Amniotic epithelial cell (primary cell): Measurements from ENCODE around the gene RASSF3.
"Not testable (repeated sequence)": the region's sequence is repeated elsewhere in the genome, so short reads cannot be mapped to it uniquely, and the experiment has no call there.

ENCODE experiments used
- DNase-seq: peaks from one replicate; pipeline ENCODE4 v3.0.0-alpha.2; 2010; ENCODE audit warnings: low read depth

RASSF3 gene

DNA sequence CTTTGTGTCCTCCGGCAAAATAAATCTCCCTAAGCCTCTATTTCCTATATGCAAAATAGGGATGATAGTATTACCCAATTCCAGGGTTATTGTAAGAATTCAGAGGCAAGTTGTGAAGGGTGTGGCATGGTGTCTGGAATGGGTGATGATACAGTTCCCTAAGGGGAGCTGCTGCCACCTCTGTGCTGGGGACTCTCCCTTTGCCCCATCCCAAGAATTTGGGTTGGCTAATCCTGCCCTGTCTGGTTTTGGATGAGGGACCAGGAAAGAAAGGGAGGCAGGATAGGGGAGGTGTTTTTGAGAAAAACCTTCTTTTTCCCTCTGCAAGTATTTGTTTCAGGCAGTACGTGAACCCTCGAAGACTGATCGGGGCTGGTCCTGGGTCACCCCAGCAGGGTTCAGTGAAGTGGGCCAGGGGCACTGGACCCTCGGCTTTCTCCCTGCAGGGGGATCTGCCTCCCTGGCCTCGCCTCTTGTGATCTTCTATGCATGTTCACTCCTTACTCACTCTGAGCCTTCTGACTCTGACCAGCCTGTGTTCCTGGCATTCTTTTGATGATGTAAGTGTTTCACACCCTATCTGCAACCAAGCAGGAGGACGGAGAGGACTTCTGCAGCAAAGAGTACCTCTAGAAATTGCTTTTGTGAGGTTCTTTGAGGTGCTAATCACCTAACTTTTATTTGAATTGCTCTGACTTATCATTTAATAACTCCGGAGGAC is 60.8 kb downstream of the RASSF3 start:
- DNase-seq = peak; percentile 85

- DNase-seq = no peak
Observed at GRCh38 chr12:64671681-64672080, 61.4 kb downstream of the RASSF3 start.

DNA sequence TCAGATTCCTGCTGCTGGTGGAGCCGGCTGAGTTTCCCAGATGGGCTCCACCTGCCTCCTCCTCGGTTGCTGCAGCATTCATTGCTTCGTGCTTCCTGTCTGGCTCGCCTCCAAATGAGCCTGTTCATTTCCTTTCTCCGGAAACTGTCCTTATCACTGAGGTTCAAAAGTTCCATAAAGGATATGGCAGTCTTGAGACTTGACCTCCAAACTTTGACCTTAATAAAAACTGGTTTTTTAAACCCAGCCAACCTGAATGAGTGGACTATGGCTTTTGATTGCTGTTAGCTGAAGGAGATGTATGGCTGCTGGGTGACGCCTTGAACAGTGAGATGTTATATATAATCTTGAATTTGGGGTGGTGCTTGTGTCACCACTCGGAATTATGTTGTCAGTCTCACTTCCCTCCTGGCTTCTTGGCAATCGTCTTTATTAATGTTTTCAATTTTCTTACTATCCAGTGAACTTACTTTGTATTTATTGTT is 62.7 kb downstream of the RASSF3 start:
- no peak for DNase-seq

DNA sequence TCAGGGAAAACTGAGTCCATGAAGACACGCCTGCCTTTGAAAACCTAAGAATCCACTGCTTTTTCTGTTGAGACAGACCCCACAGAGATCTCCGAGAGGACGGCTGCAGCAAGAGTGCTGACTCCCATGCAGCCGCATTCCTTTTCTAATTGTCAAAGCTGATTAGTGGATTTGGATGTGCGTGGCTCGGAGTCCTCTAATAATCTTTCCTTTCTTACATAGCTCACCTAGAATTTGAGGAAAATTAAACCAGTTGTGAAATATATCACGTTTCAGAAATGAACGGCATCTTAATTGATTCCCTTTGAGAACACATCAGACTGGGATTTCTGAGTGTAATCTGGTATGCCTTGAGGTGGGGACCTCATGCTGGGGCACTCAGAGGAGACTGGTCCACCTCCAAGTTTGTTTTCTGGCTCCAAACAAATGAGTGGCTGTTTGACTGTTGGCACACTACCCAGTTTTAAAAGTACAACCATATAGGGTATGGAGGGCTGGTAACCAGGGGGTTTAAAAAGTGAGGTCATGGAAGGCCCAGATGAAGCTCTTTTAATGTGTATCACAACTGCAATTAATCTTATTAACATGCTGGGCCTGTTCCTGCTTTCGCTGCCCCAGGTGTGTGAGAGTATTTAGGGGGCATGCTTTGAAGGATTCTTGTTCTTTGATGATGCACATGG is 63.3 kb downstream of the RASSF3 start:
- peak; percentile 48 for DNase-seq

- DNase-seq = no peak
Observed at GRCh38 chr12:64674367-64674922, 64.2 kb downstream of the RASSF3 start.

- DNase-seq = peak; percentile 63
Observed at GRCh38 chr12:64675795-64676194, 65.5 kb downstream of the RASSF3 start.

GRCh38 chr12:64678248-64678647 is 68.0 kb downstream of the RASSF3 start:
- DNase-seq = no peak

DNA sequence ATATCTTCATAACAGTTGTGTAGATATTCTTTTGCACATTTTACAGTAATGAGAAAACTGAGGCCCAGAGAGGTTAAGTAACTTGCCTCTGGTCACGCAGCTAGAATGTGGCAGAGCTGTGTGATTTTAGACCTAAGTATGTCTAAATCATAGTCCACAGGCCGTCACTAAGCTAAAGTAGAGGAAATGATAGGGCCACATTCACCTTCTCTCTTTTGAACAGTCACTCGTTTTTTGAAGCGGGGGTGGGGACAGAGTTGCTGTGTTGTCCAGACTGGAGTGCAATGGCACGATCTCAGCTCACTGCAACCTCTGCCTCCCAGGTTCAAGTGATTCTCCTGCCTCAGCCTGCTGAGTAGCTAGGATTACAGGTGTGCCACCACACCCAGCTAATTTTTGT is 68.5 kb downstream of the RASSF3 start:
- no peak for DNase-seq

DNA sequence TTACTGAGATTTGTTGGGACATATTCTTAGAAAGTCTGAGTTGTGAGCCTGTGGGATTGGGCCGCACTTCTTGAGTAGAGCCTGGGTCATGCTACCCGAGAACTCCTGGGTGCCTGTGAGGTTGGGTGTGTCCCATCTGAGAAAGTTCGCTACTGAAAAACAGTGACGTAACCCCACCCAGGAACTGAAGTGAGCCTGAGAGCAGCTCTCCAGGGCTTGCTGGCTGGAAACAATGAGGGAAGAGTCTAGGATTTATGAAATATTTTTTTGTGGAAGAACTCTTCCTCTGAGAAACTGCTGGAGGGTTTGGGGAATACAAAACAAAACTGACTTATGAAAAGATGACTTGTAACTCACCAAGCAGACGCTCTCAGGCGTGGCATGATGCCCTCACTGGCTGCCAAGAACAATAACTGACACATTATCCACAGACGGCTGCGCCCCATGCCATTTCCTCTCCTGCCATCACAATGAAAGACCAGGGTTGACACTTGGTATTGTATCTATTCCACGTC is 69.2 kb downstream of the RASSF3 start:
- peak; percentile 51 for DNase-seq

GRCh38 chr12:64680235-64680634 is 69.9 kb downstream of the RASSF3 start:
- no peak for DNase-seq

- DNase-seq = no peak
Observed at GRCh38 chr12:64681200-64682052, 71.1 kb downstream of the RASSF3 start.

DNA sequence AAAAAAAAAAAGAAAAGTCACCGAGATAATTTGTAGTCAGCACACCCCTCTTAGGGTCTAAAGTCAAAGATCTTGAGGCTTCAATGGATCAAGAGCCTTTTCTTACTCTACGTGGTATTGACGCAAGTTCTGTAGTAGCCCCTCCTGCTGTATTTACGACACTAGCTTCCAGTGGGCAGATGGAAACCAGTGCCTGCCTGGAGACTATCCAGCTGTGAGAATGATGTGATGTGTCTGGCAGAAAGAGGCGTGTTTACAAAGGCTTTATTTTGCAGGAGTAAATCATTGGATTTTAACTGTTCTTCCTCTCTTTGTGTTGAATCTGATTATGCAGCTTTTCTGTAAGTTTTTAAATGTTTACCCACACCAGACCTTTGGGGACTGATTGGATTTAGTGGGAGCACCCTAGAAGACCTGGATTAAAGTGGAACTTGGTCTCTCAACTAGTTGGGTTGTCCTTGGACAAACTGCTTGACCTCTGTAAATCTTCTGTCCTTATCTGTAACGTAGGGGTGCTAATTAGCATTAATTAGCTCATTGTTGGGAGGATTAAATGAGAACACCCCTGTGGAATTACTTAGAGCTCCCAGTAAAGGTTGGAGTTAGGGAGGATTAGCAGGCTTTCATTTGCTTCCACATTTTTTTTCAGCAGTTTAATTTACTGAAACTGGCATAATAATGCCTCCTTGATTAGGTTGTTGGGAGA is 72.4 kb downstream of the RASSF3 start:
- peak; percentile 97 for DNase-seq

- no peak for DNase-seq
Observed at GRCh38 chr12:64683816-64684543, 73.7 kb downstream of the RASSF3 start.

DNA sequence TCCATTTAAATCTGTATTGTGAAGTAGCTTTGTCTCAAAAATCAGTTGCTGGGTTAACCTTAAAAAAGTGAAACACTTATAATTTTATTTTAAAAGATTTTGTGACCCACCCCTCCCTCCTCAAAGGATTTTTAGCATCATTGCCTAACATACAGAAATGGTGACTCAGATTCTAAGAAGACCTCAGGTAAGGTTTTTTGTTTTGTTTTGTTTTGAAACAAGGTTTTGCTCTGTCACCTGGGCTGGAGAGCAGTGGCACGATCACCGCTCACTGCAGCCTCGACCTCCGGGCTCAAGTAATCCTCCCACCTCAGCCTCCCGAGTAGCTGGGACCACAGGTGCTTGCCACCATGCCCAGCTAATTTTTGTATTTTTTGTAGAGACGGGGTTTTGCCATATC is 74.8 kb downstream of the RASSF3 start:
- no peak for DNase-seq

DNA sequence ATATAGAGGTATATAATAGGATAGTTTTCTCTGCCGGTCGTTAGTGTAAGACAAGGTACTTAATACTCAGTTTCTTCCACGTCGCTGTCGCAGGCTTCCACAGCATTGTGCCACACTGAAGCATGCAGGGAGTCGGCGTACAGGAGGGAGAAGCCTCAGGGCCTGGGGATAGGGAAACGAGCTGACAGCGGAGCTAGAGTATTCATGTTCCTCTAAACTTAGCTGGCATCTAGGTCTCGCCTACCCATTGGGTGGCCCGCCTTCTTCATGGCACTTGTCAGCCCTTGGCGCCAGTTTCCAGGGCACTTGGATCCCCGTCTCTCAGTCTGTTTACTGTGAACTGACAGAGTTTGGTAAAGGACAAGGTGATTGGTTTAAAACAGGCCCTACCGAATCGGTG is 75.3 kb downstream of the RASSF3 start:
- no peak for DNase-seq

DNA sequence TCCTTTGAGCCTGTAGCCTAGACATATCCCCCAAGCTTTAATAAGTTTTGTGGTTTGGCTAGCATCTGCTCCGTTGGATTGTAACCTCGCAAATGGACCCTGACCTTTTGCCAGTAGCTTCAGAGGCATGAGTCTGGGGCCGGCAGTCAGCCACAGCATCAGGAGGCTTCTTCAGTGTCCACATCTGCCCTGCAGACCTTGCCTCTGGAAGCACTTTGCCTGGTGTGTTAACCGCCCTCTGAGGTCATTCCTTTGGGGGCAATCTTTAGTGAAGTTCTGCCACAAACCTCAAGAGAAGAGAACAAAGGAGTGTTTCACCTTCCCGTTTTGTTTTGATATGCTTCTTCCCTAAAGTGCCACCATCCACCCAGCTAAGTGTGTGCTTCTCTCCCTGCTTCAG is 77.5 kb downstream of the RASSF3 start:
- no peak for DNase-seq

DNA sequence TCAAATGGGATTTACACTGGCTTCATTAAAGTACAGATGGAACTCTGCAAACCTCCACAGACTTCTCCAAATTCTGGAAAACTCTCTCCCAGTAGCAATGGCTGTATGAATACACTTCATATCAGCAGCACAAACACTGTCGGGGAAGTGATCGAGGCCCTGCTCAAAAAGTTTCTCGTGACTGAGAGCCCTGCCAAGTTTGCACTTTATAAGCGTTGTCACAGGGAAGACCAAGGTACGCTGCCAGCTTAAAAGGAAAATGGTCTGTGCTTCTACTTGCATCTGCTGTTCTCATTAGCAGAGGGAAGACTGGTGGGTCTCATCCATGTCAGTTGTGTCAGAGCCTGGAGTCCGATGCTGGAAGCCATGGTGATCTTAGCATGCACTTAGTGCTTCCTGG is 77.9 kb downstream of the RASSF3 start:
- no peak for DNase-seq

DNA sequence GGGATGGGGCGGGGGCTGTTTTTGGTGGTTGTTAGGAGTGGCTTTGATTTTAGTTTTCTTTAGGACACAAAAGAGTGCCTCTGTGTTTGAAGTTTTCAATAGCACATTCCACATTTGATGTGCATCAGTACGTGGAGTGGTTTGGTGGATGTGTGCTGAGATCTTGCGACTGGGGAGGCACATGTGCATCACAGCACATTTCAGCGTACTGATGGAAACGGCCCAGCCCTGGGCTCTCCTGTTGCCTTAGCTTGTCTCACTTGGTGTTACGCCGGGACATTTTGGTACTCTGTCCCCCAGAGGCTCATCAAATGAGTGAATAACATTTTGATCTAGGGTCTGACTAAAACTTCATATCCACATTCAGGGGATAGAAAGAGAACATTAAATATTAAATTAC is 78.4 kb downstream of the RASSF3 start:
- DNase-seq = no peak

DNA sequence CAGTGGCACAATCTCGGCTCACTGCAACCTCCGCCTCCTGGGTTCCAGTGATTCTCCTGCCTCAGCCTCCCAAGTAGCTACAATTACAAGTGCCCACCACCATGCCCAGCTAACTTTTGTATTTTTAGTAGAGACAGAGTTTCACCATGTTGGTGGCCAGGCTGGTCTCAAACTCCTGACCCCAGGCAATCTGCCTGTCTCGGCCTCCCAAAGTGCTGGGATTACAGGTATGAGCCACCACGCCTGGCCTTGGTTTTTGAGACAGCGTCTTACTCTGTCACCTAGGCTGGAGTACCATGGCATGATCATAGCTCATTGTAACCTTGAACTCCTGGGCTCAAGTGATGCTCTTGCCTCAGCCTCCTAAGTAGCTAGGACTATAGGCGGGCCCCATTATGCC is 79.9 kb downstream of the RASSF3 start:
- DNase-seq = not testable (repeated sequence)

DNA sequence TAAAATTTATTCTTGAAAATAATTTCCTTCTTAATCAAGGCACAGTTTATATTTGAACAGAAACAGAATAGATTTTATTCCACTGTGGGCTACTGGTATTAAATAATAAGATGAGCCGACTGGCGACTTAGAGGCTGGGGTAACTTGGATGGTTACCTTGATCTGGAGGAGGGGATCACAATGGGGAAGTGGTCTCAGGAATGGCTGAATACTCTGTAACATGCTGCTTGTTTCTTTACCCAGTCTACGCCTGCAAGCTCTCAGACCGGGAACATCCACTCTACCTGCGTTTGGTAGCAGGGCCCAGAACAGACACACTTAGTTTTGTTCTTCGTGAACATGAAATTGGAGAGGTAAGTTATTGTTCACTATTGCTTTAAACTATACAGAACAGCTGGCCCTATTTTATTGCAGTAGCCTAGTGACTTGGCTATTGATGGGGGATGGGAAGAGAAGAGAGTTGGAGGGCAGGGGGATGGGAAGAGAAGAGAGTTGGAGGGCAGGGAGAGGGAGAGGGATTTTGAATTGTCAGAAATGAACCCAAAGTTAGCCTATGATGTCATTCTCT is 81.0 kb downstream of the RASSF3 start:
- no peak for DNase-seq
